ENCODE results near the gene CHRNB1. TPM values are rescaled to one million over a fixed set of nuclear protein-coding genes. Genes with fewer than 3 reads are reported as not detected.

CHRNB1 gene
- total and polyA plus RNA-seq, 2 donors from 2014 or later: 11.9 to 19.3 TPM

GRCh38 chr17:7418472-7419152, 26.2 kb upstream of the CHRNB1 start:
- Histone ChIP-seq H3K27me3 (ENCODE audit: control insufficient read depth, insufficient read depth, low read length) (no peaks in the 10 kb centered on the region), H3K9ac (ENCODE audit: low read length in 3 of 3) (no peak overlapping the region), H3K9me3 (ENCODE audit: control insufficient read depth in 2 of 3, insufficient read depth in 1 of 3, low read length in 3 of 3) (no peaks in the 10 kb centered on the region), H3K4me3 (ENCODE audit: low read length in 3 of 3) (no peak overlapping the region), H3K36me3 (ENCODE audit: control insufficient read depth in 2 of 3, insufficient read depth in 3 of 3, low read length in 3 of 3) (no peaks in the 10 kb centered on the region), H3K27ac (ENCODE audit: low read depth in 2 of 2, low read length in 2 of 2) (no peak overlapping the region), H3K4me1 (ENCODE audit: control insufficient read depth in 2 of 3, insufficient read depth in 2 of 3, low read depth in 1 of 3, low read length in 3 of 3) (no peaks in the 10 kb centered on the region)
- FAIRE-seq: no peak
- no peak for DNase-seq
- intact Hi-C loops (cut with DNase I): no loop called here
- TF ChIP-seq, protein P1, sequence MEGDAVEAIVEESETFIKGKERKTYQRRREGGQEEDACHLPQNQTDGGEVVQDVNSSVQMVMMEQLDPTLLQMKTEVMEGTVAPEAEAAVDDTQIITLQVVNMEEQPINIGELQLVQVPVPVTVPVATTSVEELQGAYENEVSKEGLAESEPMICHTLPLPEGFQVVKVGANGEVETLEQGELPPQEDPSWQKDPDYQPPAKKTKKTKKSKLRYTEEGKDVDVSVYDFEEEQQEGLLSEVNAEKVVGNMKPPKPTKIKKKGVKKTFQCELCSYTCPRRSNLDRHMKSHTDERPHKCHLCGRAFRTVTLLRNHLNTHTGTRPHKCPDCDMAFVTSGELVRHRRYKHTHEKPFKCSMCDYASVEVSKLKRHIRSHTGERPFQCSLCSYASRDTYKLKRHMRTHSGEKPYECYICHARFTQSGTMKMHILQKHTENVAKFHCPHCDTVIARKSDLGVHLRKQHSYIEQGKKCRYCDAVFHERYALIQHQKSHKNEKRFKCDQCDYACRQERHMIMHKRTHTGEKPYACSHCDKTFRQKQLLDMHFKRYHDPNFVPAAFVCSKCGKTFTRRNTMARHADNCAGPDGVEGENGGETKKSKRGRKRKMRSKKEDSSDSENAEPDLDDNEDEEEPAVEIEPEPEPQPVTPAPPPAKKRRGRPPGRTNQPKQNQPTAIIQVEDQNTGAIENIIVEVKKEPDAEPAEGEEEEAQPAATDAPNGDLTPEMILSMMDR (IDR thresholded peaks at IDR 0.05; ENCODE audit: borderline replicate concordance, extremely low read depth, insufficient read depth): no peak

- DNase-seq (peak in 4 of 5 donors; percentile 72 to 81 (median 77)), FAIRE-seq (no peak)
- H3K27ac ChIP-seq (ENCODE audit: low read depth in 2 of 2, low read length in 2 of 2): no peak within 1 kb of the TSS
- H3K9me3 ChIP-seq (ENCODE audit: control insufficient read depth in 2 of 3, insufficient read depth in 1 of 3, low read length in 3 of 3): no peaks in the 10 kb centered on the region
- no peaks in the 10 kb centered on the region for H3K27me3 ChIP-seq (ENCODE audit: control insufficient read depth, insufficient read depth, low read length)
- H3K4me3 ChIP-seq (ENCODE audit: low read length in 3 of 3): no peak within 1 kb of the TSS
- H3K36me3 ChIP-seq (ENCODE audit: control insufficient read depth in 2 of 3, insufficient read depth in 3 of 3, low read length in 3 of 3): no peaks in the 10 kb centered on the region
- intact Hi-C loops (cut with DNase I): no loop called here
- H3K4me1 ChIP-seq (ENCODE audit: control insufficient read depth in 2 of 3, insufficient read depth in 2 of 3, low read depth in 1 of 3, low read length in 3 of 3): no peaks in the 10 kb centered on the region
- TF ChIP-seq, protein P1 (IDR thresholded peaks at IDR 0.05; ENCODE audit: borderline replicate concordance, extremely low read depth, insufficient read depth): no peak
- H3K9ac ChIP-seq (ENCODE audit: low read length in 3 of 3): no peak within 1 kb of the TSS
These were observed 24.8 kb upstream of the CHRNB1 start, which contains the start of gene SPEM1 for GRCh38 chr17:7419819-7420610. SPEM1 (plus strand) TSS chr17:7420324; CDS start chr17:7420385, 61 bp downstream.

DNA sequence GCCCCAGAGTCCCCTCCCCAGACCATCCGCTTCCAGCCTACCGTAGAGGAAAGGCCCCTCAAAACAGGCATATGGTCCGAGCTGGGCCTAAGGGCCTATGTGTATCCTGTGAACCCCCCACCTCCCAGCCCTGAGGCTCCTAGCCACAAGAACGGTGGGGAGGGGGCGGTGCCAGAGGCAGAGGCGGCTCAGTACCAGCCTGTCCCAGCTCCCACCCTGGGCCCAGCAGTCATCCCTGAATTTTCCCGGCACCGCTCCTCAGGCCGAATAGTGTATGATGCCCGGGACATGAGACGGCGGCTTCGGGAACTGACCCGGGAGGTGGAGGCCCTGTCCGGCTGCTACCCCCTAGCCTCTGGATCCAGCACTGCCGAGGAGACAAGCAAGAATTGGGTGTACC, 23.7 kb upstream of the CHRNB1 start:
- no peak overlapping the region for H3K9ac ChIP-seq (ENCODE audit: low read length in 3 of 3)
- H3K36me3 ChIP-seq (ENCODE audit: control insufficient read depth in 2 of 3, insufficient read depth in 3 of 3, low read length in 3 of 3): no peaks in the 10 kb centered on the region
- no peaks in the 10 kb centered on the region for H3K9me3 ChIP-seq (ENCODE audit: control insufficient read depth in 2 of 3, insufficient read depth in 1 of 3, low read length in 3 of 3)
- TF ChIP-seq, protein P1 (IDR thresholded peaks at IDR 0.05; ENCODE audit: borderline replicate concordance, extremely low read depth, insufficient read depth): no peak
- no peak overlapping the region for H3K4me3 ChIP-seq (ENCODE audit: low read length in 3 of 3)
- intact Hi-C loops (cut with DNase I): no loop called here
- no peaks in the 10 kb centered on the region for H3K4me1 ChIP-seq (ENCODE audit: control insufficient read depth in 2 of 3, insufficient read depth in 2 of 3, low read depth in 1 of 3, low read length in 3 of 3)
- H3K27ac ChIP-seq (ENCODE audit: low read depth in 2 of 2, low read length in 2 of 2): no peak overlapping the region
- H3K27me3 ChIP-seq (ENCODE audit: control insufficient read depth, insufficient read depth, low read length): no peaks in the 10 kb centered on the region
- FAIRE-seq (no peak), DNase-seq (no peak)

Measured in kidney (tissue), 14 donors.